A673 (cell line): ENCODE measurements around the gene PFKFB3. TPM values are rescaled to one million over a fixed set of nuclear protein-coding genes. Genes with fewer than 3 reads are reported as not detected.

Source experiments
- BruUV-seq: library from RNA; stranded (reverse); fragments of 400-500 nt; replicated peaks from 2 replicates; lab custom pipeline; 2021; lab: Mats Ljungman, UMichigan
- CTCF ChIA-PET: fragments of 300-600 bp; sonication (Branson Sonifier 250); formaldehyde crosslinking; loops from one replicate; lab custom pipeline; 2022; ENCODE audit warnings: antibody characterized with exemption; lab: Charles Lee
- POLR2A ChIA-PET: fragments of 300-600 bp; sonication (Branson Sonifier 250); formaldehyde crosslinking; loops from one replicate; lab custom pipeline; 2022; ENCODE audit warnings: antibody characterized with exemption; ENCODE audit not compliant: low non-redundant PET; lab: Charles Lee
- DNase-seq: peaks from one replicate; pipeline ENCODE4 v3.0.0-alpha.2; 2015; ENCODE audit warnings: low spot score
- H3K27ac ChIP-seq: fragments of 200-600 bp; sonication (generic); 2 replicates; pipeline ENCODE4 v1.5.1; 2016; ENCODE audit warnings: mixed run types, low read depth, mild to moderate bottlenecking, mixed read lengths, antibody characterized with exemption, low read length; ENCODE audit not compliant: poor library complexity, severe bottlenecking
- H3K27me3 ChIP-seq: fragments of 200-600 bp; sonication (generic); replicated peaks from 2 replicates; pipeline ENCODE4 v1.6.1; 2017; ENCODE audit warnings: mixed run types, low read depth, mild to moderate bottlenecking, mixed read lengths, antibody characterized with exemption, low read length; ENCODE audit not compliant: insufficient read depth, poor library complexity
- H3K36me3 ChIP-seq: fragments of 200-600 bp; sonication (generic); 2 replicates; pipeline ENCODE4 v1.6.1; 2016; ENCODE audit warnings: mixed run types, mild to moderate bottlenecking, mixed read lengths, antibody characterized with exemption, low read length; ENCODE audit not compliant: insufficient read depth, poor library complexity, severe bottlenecking
- H3K4me1 ChIP-seq: fragments of 200-600 bp; sonication (generic); 2 replicates; pipeline ENCODE4 v1.6.1; 2017; ENCODE audit warnings: mixed run types, mild to moderate bottlenecking, mixed read lengths, antibody characterized with exemption, low read length; ENCODE audit not compliant: insufficient read depth, poor library complexity, severe bottlenecking
- H3K4me3 ChIP-seq: fragments of 200-600 bp; sonication (generic); 2 replicates; pipeline ENCODE4 v1.5.1; 2016; ENCODE audit warnings: low read depth, mixed run types, mild to moderate bottlenecking, mixed read lengths, low read length; ENCODE audit not compliant: poor library complexity, severe bottlenecking
- H3K9me3 ChIP-seq: fragments of 200-600 bp; sonication (generic); 2 replicates; pipeline ENCODE4 v1.6.1; 2016; ENCODE audit warnings: mixed run types, low read depth, mild to moderate bottlenecking, mixed read lengths, antibody characterized with exemption, low read length; ENCODE audit not compliant: poor library complexity, severe bottlenecking
- CTCF ChIP-seq: fragments of 300-800, 200-600 bp; sonication (generic); conservative IDR thresholded peaks from 2 replicates; pipeline ENCODE4 v1.5.1; 2017; ENCODE audit warnings: low read depth, mild to moderate bottlenecking, antibody characterized with exemption, low read length, moderate library complexity, mixed read lengths
- EZH2 ChIP-seq: fragments of 200-600 bp; sonication (generic); IDR thresholded peaks from 2 replicates; pipeline ENCODE4 v1.6.1; 2017; ENCODE audit warnings: borderline replicate concordance, low read depth, mild to moderate bottlenecking, mixed read lengths, antibody characterized with exemption, low read length; ENCODE audit not compliant: poor library complexity, severe bottlenecking
- intact Hi-C: fragments of 100-400 bp; cut with micrococcal nuclease; formaldehyde crosslinking; loops from one replicate; pipeline ENCODE4 v1.10.0; 2022; ENCODE audit not compliant: unreplicated experiment
- total RNA-seq: library from RNA; stranded (reverse); gene quantifications from 2 replicates; pipeline ENCODE4 v1.2.3, GENCODE V29; 2021

PFKFB3 gene
- total RNA-seq, 1 experiment from 2014 or later: 53.0 TPM

- no peak overlapping the region for H3K4me3 ChIP-seq
- POLR2A ChIA-PET: no interaction called here
- no peaks in the 10 kb centered on the region for H3K36me3 ChIP-seq
- CTCF ChIA-PET: no interaction called here
- no peak overlapping the region for H3K27ac ChIP-seq
- H3K4me1 ChIP-seq: peaks cover 8% of the 10 kb centered on the region
- no peak for DNase-seq
- intact Hi-C loops: no loop called here
- BruUV-seq: no TSS peak
- no peaks in the 10 kb centered on the region for H3K27me3 ChIP-seq
- no peaks in the 10 kb centered on the region for H3K9me3 ChIP-seq
- TF ChIP-seq CTCF: no peak
- TF ChIP-seq EZH2: no peak
These were observed 95.7 kb downstream of the PFKFB3 start for GRCh38 chr10:6298428-6298827.

GRCh38 chr10:6299234-6299633 lies 96.5 kb downstream of the PFKFB3 start:
- Histone ChIP-seq H3K4me1 (peaks cover 8% of the 10 kb centered on the region), H3K4me3 (no peak overlapping the region), H3K9me3 (no peaks in the 10 kb centered on the region), H3K36me3 (no peaks in the 10 kb centered on the region), H3K27me3 (no peaks in the 10 kb centered on the region), H3K27ac (no peak overlapping the region)
- CTCF ChIA-PET: no interaction called here
- DNase-seq: no peak
- BruUV-seq: no TSS peak
- TF ChIP-seq EZH2: no peak
- no peak for TF ChIP-seq CTCF
- POLR2A ChIA-PET: no interaction called here
- intact Hi-C loops: no loop called here

DNA sequence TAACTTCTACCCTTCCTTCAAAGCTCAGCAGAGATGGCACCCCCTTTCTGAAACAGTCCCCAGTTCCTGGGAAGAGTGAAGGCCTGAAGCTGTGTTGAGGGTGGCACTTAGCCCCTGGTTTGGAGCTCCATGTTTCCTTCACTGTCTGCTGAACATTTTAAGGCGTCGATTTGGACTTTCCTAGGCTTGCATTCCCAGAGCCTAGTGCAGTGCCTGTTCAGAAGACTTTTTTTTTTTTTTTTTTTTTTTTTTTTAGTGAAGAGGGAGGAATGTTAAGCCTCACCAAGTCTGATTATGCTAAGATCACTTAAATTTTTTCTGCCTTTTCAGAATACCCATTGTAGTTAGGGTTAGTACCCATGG lies 97.0 kb downstream of the PFKFB3 start:
- no peak overlapping the region for H3K4me3 ChIP-seq
- no peaks in the 10 kb centered on the region for H3K27me3 ChIP-seq
- no peak overlapping the region for H3K27ac ChIP-seq
- ChIA-PET POLR2A (no interaction called here), CTCF (no interaction called here)
- DNase-seq: no peak
- TF ChIP-seq EZH2 (no peak), CTCF (no peak)
- no peaks in the 10 kb centered on the region for H3K36me3 ChIP-seq
- H3K4me1 ChIP-seq: peaks cover 8% of the 10 kb centered on the region
- BruUV-seq: no TSS peak
- H3K9me3 ChIP-seq: no peaks in the 10 kb centered on the region
- intact Hi-C loops: no loop called here
